Measurements from ENCODE around the gene TCF4. TPM values are rescaled to one million over a fixed set of nuclear protein-coding genes. Genes with fewer than 3 reads are reported as not detected.

The TCF4 gene
- total RNA-seq, 2 experiments from 2014 or later: 75.9 to 76.0 TPM

GRCh38 chr18:55405475-55405874, 182.5 kb downstream of the TCF4 start:
- no peak for DNase-seq (ENCODE audit: low spot score)
- TF ChIP-seq CTCF (conservative IDR thresholded peaks at IDR 0.05; ENCODE audit: low read length) (no peak), EZH2phosphoT487 (IDR thresholded peaks at IDR 0.05; ENCODE audit: borderline replicate concordance, low read depth, low read length) (no peak)
- 0 out of 2 replicates have a peak, but pooled peaks cover 3% of the 10 kb centered on the region for H4K20me1 ChIP-seq (ENCODE audit: insufficient read depth, low read length)
- no TSS peak for BruUV-seq (replicated peaks)
- H3K4me1 ChIP-seq (ENCODE audit: insufficient read depth, low read length, poor library complexity, severe bottlenecking): no peaks in the 10 kb centered on the region
- intact Hi-C loops (cut with micrococcal nuclease; ENCODE audit: unreplicated experiment): no loop called here
- ChIA-PET CTCF (ENCODE audit: unreplicated experiment) (no interaction called here), POLR2A (no interaction called here)
- no peak overlapping the region for H3K4me2 ChIP-seq (ENCODE audit: low read length)
- H3K9me3 ChIP-seq (ENCODE audit: low read length): no peaks in the 10 kb centered on the region
- no peak overlapping the region for H3K4me3 ChIP-seq (ENCODE audit: low read depth, low read length, poor library complexity, severe bottlenecking)
- peaks cover 51% of the 10 kb centered on the region; the same call in 1 of the 2 replicates for H3K79me2 ChIP-seq (ENCODE audit: insufficient read depth, low read depth, low read length)
- H2AFZ ChIP-seq (ENCODE audit: low read length): no peak overlapping the region
- H3K27ac ChIP-seq (ENCODE audit: low read depth, low read length, poor library complexity, severe bottlenecking): no peak overlapping the region
- H3K9me2 ChIP-seq (ENCODE audit: insufficient read depth, low read length): no peaks in the 10 kb centered on the region
- H3K36me3 ChIP-seq (ENCODE audit: insufficient read depth, low read length): peaks cover 9% of the 10 kb centered on the region

- Histone ChIP-seq H3K79me2 (ENCODE audit: insufficient read depth, low read depth, low read length) (peaks cover 45% of the 10 kb centered on the region; the same call in 1 of the 2 replicates), H4K20me1 (ENCODE audit: insufficient read depth, low read length) (0 out of 2 replicates have a peak, but pooled peaks cover 3% of the 10 kb centered on the region), H3K27ac (ENCODE audit: low read depth, low read length, poor library complexity, severe bottlenecking) (no peak overlapping the region), H3K9me2 (ENCODE audit: insufficient read depth, low read length) (no peaks in the 10 kb centered on the region), H3K4me2 (ENCODE audit: low read length) (no peak overlapping the region), H2AFZ (ENCODE audit: low read length) (no peak overlapping the region), H3K36me3 (ENCODE audit: insufficient read depth, low read length) (peaks cover 9% of the 10 kb centered on the region), H3K4me3 (ENCODE audit: low read depth, low read length, poor library complexity, severe bottlenecking) (no peak overlapping the region), H3K9me3 (ENCODE audit: low read length) (no peaks in the 10 kb centered on the region), H3K4me1 (ENCODE audit: insufficient read depth, low read length, poor library complexity, severe bottlenecking) (no peaks in the 10 kb centered on the region)
- no peak for DNase-seq (ENCODE audit: low spot score)
- intact Hi-C loops (cut with micrococcal nuclease; ENCODE audit: unreplicated experiment): no loop called here
- no TSS peak for BruUV-seq (replicated peaks)
- TF ChIP-seq CTCF (conservative IDR thresholded peaks at IDR 0.05; ENCODE audit: low read length) (no peak), EZH2phosphoT487 (IDR thresholded peaks at IDR 0.05; ENCODE audit: borderline replicate concordance, low read depth, low read length) (no peak)
- CTCF ChIA-PET (ENCODE audit: unreplicated experiment): no interaction called here
- POLR2A ChIA-PET: interaction anchor here (0.5 kb wide), 1 partner anchor 16 kb away, joined by 4 read pairs; no protein-coding TSS in a partner anchor
These were observed 183.0 kb downstream of the TCF4 start for GRCh38 chr18:55404832-55405465.

- POLR2A ChIA-PET: interaction anchor here (0.5 kb wide), 1 partner anchor 17 kb away, joined by 4 read pairs; no protein-coding TSS in a partner anchor
- Histone ChIP-seq H3K4me3 (ENCODE audit: low read depth, low read length, poor library complexity, severe bottlenecking) (no peak overlapping the region), H3K9me2 (ENCODE audit: insufficient read depth, low read length) (no peaks in the 10 kb centered on the region), H4K20me1 (ENCODE audit: insufficient read depth, low read length) (0 out of 2 replicates have a peak, but pooled peaks cover 3% of the 10 kb centered on the region), H3K79me2 (ENCODE audit: insufficient read depth, low read depth, low read length) (peaks cover 39% of the 10 kb centered on the region; the same call in 1 of the 2 replicates), H3K4me2 (ENCODE audit: low read length) (no peak overlapping the region), H3K4me1 (ENCODE audit: insufficient read depth, low read length, poor library complexity, severe bottlenecking) (no peaks in the 10 kb centered on the region), H3K36me3 (ENCODE audit: insufficient read depth, low read length) (peaks cover 9% of the 10 kb centered on the region), H3K9me3 (ENCODE audit: low read length) (no peaks in the 10 kb centered on the region), H3K27ac (ENCODE audit: low read depth, low read length, poor library complexity, severe bottlenecking) (no peak overlapping the region), H2AFZ (ENCODE audit: low read length) (no peak overlapping the region)
- BruUV-seq (replicated peaks): no TSS peak
- no peak for DNase-seq (ENCODE audit: low spot score)
- intact Hi-C loops (cut with micrococcal nuclease; ENCODE audit: unreplicated experiment): no loop called here
- no peak for TF ChIP-seq CTCF (conservative IDR thresholded peaks at IDR 0.05; ENCODE audit: low read length)
- CTCF ChIA-PET (ENCODE audit: unreplicated experiment): no interaction called here
These were observed 183.7 kb downstream of the TCF4 start for GRCh38 chr18:55404136-55404830.

All from OCI-LY7 (cell line).